ENCODE data around the gene LDB2. TPM values are rescaled to one million over a fixed set of nuclear protein-coding genes. Genes with fewer than 3 reads are reported as not detected.
"Not testable (repeated sequence)": the region's sequence is repeated elsewhere in the genome, so short reads cannot be mapped to it uniquely, and the experiment has no call there.

LDB2 gene
- total RNA-seq, 1 donor from 2014 or later, result 137 TPM

GRCh38 chr4:16532240-16532970, 366.0 kb downstream of the LDB2 start:
- no peak for DNase-seq (ENCODE audit: low spot score in 2 of 2)
- TF ChIP-seq, protein P1, sequence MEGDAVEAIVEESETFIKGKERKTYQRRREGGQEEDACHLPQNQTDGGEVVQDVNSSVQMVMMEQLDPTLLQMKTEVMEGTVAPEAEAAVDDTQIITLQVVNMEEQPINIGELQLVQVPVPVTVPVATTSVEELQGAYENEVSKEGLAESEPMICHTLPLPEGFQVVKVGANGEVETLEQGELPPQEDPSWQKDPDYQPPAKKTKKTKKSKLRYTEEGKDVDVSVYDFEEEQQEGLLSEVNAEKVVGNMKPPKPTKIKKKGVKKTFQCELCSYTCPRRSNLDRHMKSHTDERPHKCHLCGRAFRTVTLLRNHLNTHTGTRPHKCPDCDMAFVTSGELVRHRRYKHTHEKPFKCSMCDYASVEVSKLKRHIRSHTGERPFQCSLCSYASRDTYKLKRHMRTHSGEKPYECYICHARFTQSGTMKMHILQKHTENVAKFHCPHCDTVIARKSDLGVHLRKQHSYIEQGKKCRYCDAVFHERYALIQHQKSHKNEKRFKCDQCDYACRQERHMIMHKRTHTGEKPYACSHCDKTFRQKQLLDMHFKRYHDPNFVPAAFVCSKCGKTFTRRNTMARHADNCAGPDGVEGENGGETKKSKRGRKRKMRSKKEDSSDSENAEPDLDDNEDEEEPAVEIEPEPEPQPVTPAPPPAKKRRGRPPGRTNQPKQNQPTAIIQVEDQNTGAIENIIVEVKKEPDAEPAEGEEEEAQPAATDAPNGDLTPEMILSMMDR (IDR thresholded peaks at IDR 0.05), result no peak
- H3K27ac ChIP-seq, result peak overlapping the region; percentile 12 to 42

DNA sequence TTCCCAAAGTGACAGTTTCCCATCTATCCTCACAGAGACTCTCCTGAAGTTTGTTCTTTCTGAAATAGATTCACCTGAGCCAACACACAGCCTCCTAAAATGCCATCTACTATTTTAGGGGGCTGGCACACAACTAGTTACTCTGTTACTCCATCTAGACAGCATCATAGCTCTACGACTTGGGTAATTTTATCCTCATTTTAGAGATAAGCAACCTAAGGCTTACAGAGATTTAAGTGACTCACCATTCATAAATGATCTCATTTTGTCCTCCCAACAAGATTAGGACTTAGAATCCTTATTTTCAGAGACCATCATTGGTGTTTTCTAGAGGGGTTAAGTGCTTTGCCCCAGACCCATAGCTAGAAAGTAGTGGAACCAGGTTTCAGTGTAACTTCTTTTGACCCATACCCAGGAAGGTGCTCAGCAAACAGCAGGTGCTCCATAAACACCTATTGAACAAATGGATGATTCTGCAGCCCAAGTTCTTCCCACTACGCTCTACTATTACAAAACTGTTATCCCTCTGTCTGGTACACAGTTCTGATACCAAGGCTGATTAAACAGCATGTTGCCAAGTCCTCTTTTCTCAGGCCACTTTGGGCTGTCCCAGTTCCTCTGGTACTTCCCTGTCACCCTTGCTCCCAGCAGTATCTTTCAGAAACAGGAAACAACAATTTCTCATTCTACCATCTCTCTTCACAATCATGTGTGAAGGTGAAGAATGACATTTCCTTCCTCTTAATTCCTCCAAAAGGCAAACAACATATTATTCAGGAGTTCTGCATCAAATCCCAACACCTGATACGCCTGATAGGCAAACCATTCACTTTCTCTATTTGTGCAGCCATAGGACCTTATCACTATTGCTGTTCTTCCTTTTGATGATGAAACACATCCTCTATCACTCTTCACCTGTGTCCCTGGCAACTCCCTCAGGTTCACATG, 367.5 kb downstream of the LDB2 start:
- H3K27ac ChIP-seq, result peak overlapping the region; percentile 15 to 39
- H3K4me1 ChIP-seq, result peaks cover 0 to 13% of the 10 kb centered on the region in 2 donors
- H3K27me3 ChIP-seq, result no peaks in the 10 kb centered on the region
- no peaks in the 10 kb centered on the region for H3K9me3 ChIP-seq
- intact Hi-C loops (cut with DNase I), result loop anchor here (5.0 kb wide), 1 partner anchor 304 kb away; the partner anchor contains the start of gene TAPT1
- TF ChIP-seq, protein P1 (IDR thresholded peaks at IDR 0.05), result no peak
- no peak for DNase-seq (ENCODE audit: low spot score in 2 of 2)
- H3K4me3 ChIP-seq, result no peak overlapping the region
- no peaks in the 10 kb centered on the region for H3K36me3 ChIP-seq

More at GRCh38 chr4:16532240-16532970, 366.0 kb downstream of the LDB2 start:
- Histone ChIP-seq H3K36me3 (no peaks in the 10 kb centered on the region), H3K9me3 (no peaks in the 10 kb centered on the region), H3K4me1 (peaks cover 0 to 14% of the 10 kb centered on the region in 2 donors), H3K27me3 (no peaks in the 10 kb centered on the region), H3K4me3 (no peak overlapping the region)
- intact Hi-C loops (cut with DNase I), result loop anchor here (5.0 kb wide), 1 partner anchor 305 kb away; the partner anchor contains the start of gene TAPT1

DNA sequence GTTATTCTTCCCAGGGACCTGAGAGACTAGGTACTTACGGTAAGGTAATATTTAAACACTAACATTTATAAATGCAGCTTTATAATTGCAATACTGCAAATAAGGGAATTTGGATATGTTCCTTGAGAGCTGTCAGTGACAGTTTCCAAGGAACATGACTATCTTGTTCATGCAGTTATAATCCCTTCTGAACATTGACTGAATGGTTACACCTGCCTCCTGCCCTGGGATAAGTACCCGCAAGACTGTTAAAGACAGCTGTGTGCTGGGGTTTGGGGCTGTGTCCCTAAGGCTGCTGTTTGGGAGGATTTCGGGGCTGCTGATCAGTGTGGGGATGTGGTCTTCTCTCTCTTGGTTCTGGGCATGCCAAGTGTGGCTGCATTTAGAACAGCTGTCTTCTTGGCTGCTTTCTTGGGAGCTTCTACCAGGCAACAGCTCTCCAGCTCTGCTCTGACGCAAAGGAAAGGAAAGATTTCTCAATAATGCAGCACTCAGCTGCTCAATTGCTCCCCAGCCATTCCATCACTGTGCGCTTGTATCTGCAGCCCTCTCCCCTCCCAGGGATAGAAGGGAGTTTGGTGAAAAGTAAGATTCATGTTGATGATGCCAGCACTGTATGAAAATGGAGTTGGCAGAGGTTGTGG, 373.4 kb downstream of the LDB2 start:
- no peak for DNase-seq (ENCODE audit: low spot score in 2 of 2)
- intact Hi-C loops (cut with DNase I), result no loop called here
- no peaks in the 10 kb centered on the region for H3K27me3 ChIP-seq
- H3K27ac ChIP-seq, result no peak overlapping the region
- no peak overlapping the region for H3K4me3 ChIP-seq
- TF ChIP-seq, protein P1 (IDR thresholded peaks at IDR 0.05), result no peak
- no peaks in the 10 kb centered on the region for H3K4me1 ChIP-seq
- no peaks in the 10 kb centered on the region for H3K9me3 ChIP-seq
- no peaks in the 10 kb centered on the region for H3K36me3 ChIP-seq

GRCh38 chr4:16524406-16524805, 374.0 kb downstream of the LDB2 start:
- H3K36me3 ChIP-seq, result no peaks in the 10 kb centered on the region
- no peaks in the 10 kb centered on the region for H3K27me3 ChIP-seq
- H3K27ac ChIP-seq, result no peak overlapping the region
- no peak overlapping the region for H3K4me3 ChIP-seq
- no peaks in the 10 kb centered on the region for H3K4me1 ChIP-seq
- no peak for DNase-seq (ENCODE audit: low spot score in 2 of 2)
- intact Hi-C loops (cut with DNase I), result no loop called here
- TF ChIP-seq, protein P1 (IDR thresholded peaks at IDR 0.05), result no peak
- no peaks in the 10 kb centered on the region for H3K9me3 ChIP-seq

GRCh38 chr4:16523526-16523925, 374.9 kb downstream of the LDB2 start:
- H3K4me3 ChIP-seq; DNase-seq (ENCODE audit: low spot score in 2 of 2); intact Hi-C loops (cut with DNase I); H3K36me3 ChIP-seq; H3K9me3 ChIP-seq; H3K4me1 ChIP-seq; H3K27me3 ChIP-seq; H3K27ac ChIP-seq: not testable (repeated sequence)
